Common myeloid progenitor, CD34-positive (primary cell): ENCODE data around the gene WBP4.
"Not testable (repeated sequence)": the region's sequence is repeated elsewhere in the genome, so short reads cannot be mapped to it uniquely, and the experiment has no call there.

Experiments used
- CTCF ChIA-PET: fragments of 350-600 bp; sonication (Branson Sonifier 250); formaldehyde crosslinking; loops from one replicate; lab custom pipeline; 2021; ENCODE audit warnings: antibody characterized with exemption; lab: Charles Lee
- POLR2A ChIA-PET: fragments of 350-600 bp; sonication (Branson Sonifier 250); formaldehyde crosslinking; loops from one replicate; lab custom pipeline; 2021; ENCODE audit warnings: antibody characterized with exemption; lab: Charles Lee
- DNase-seq, 3 donors: peaks; one replicate each; pipeline versions ENCODE4 v3.0.0 to v3.0.0-alpha.2; 2013
- H3K27ac ChIP-seq, 2 experiments: 1 replicate in 1 of 2; 2 replicates in 1 of 2; pipeline ENCODE4 v1.7.0; 2013; ENCODE audit warnings: inconsistent platforms in 2 of 2, low read length in 2 of 2, mild to moderate bottlenecking in 2 of 2, low read depth in 1 of 2, moderate library complexity in 1 of 2; ENCODE audit not compliant: severe bottlenecking in 2 of 2, insufficient read depth in 1 of 2, poor library complexity in 1 of 2
- H3K27me3 ChIP-seq, 5 experiments: replicated peaks in 2 of 5; 1 replicate in 3 of 5; 2 replicates in 2 of 5; pipeline versions ENCODE4 v1.6.1 to v1.7.0; 2013; ENCODE audit warnings: low read length in 4 of 5, mild to moderate bottlenecking in 2 of 5, moderate library complexity in 2 of 5, inconsistent platforms in 1 of 5; ENCODE audit not compliant: insufficient read depth in 5 of 5, control insufficient read depth in 4 of 5
- H3K36me3 ChIP-seq, 4 experiments: 1 replicate in 2 of 4; 2 replicates in 2 of 4; pipeline versions ENCODE4 v1.6.1 to v1.7.0; 2013; ENCODE audit warnings: low read length in 3 of 4, control low read depth in 1 of 4, mild to moderate bottlenecking in 1 of 4; ENCODE audit not compliant: control insufficient read depth in 4 of 4, insufficient read depth in 4 of 4
- H3K4me1 ChIP-seq, 4 experiments: 1 replicate in 3 of 4; 2 replicates in 1 of 4; pipeline versions ENCODE4 v1.6.1 to v1.7.1; 2013; ENCODE audit warnings: low read length in 3 of 4, mild to moderate bottlenecking in 3 of 4, control low read depth in 1 of 4, inconsistent platforms in 1 of 4, moderate library complexity in 1 of 4; ENCODE audit not compliant: control insufficient read depth in 4 of 4, insufficient read depth in 4 of 4; ENCODE audit errors: control extremely low read depth in 1 of 4
- H3K4me3 ChIP-seq, 7 experiments: 1 replicate in 4 of 7; 2 replicates in 3 of 7; pipeline versions ENCODE4 v1.5.1 to v1.7.0; 2013; ENCODE audit warnings: mild to moderate bottlenecking in 7 of 7, low read length in 6 of 7, moderate library complexity in 6 of 7, inconsistent platforms in 2 of 7, low read depth in 2 of 7, control low read depth in 1 of 7; ENCODE audit not compliant: insufficient read depth in 4 of 7, control insufficient read depth in 1 of 7; ENCODE audit errors: extremely low read depth in 1 of 7
- H3K9me3 ChIP-seq, 5 experiments: 1 replicate in 4 of 5; 2 replicates in 1 of 5; pipeline versions ENCODE4 v1.6.1 to v1.7.1; 2013; ENCODE audit warnings: low read length in 4 of 5, mild to moderate bottlenecking in 2 of 5, inconsistent platforms in 1 of 5, low read depth in 1 of 5, moderate library complexity in 1 of 5; ENCODE audit not compliant: control insufficient read depth in 4 of 5, insufficient read depth in 2 of 5; ENCODE audit errors: control extremely low read depth in 1 of 5
- WGBS: methylation state at CpG from one replicate; pipeline ENCODE4 v1.1.5; 2013; ENCODE audit not compliant: insufficient coverage; 5-methylcytosine and 5-hydroxymethylcytosine counted together

Gene WBP4

GRCh38 chr13:41074523-41074922 lies 13.2 kb downstream of the WBP4 start:
- CTCF ChIA-PET = interaction anchor here (0.6 to 3.1 kb wide), 16 partner anchors 9 to 1433 kb away, joined by 3 to 22 read pairs (median 5); partner anchors contain the start of gene WBP4
- no peak for DNase-seq
- 100% methylated on average over 3 of the region's 9 CpGs for WGBS

GRCh38 chr13:41075034-41075433 lies 13.7 kb downstream of the WBP4 start:
- no CpG with 5 or more reads among the region's 1 CpG for WGBS
- Histone ChIP-seq H3K4me3 (no peak overlapping the region), H3K9me3 (no peaks in the 10 kb centered on the region), H3K36me3 (peaks cover 23 to 70% (median 44%) of the 10 kb centered on the region in 4 experiments), H3K4me1 (no peaks in the 10 kb centered on the region), H3K27ac (no peak overlapping the region), H3K27me3 (no peaks in the 10 kb centered on the region)
- POLR2A ChIA-PET = no interaction called here
- DNase-seq = peak; percentile 54 to 80 (median 72)
- CTCF ChIA-PET = interaction anchor here (0.6 to 3.1 kb wide), 13 partner anchors 9 to 159 kb away, joined by 3 to 22 read pairs (median 5); partner anchors contain the start of gene WBP4

More at GRCh38 chr13:41074523-41074922, 13.2 kb downstream of the WBP4 start:
- H3K27ac ChIP-seq = no peak overlapping the region
- H3K4me3 ChIP-seq = no peak overlapping the region
- H3K27me3 ChIP-seq = no peaks in the 10 kb centered on the region
- peaks cover 20 to 72% (median 47%) of the 10 kb centered on the region in 4 experiments for H3K36me3 ChIP-seq
- no peaks in the 10 kb centered on the region for H3K9me3 ChIP-seq
- no peaks in the 10 kb centered on the region for H3K4me1 ChIP-seq
- POLR2A ChIA-PET = no interaction called here

GRCh38 chr13:41075485-41075884 lies 14.2 kb downstream of the WBP4 start:
- POLR2A ChIA-PET = no interaction called here
- H3K27ac ChIP-seq = no peak overlapping the region

DNA sequence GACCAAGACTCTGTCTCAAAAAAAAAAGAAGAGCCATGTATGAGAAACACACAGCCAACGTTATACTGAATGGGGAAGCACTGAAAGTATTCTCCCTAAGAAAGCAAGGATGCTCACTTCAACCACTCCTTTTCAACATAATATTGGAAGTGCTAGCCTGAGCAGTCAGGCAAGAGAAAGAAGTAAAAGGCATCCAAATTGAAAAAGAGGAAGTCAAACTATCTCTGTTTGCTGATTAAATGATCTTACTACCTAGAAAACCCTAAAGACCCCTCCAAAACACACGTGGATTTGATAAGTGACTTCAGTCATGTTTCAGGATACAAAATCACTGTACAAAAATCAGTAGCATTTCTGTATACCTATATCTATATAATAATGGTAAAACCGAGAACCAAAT lies 16.2 kb downstream of the WBP4 start:
- Histone ChIP-seq H3K4me3 (no peak overlapping the region), H3K27me3 (no peaks in the 10 kb centered on the region), H3K9me3 (no peaks in the 10 kb centered on the region), H3K27ac (no peak overlapping the region), H3K36me3 (peaks cover 19 to 56% (median 41%) of the 10 kb centered on the region in 4 experiments), H3K4me1 (no peaks in the 10 kb centered on the region)
- WGBS = no CpG with 5 or more reads among the region's 3 CpGs
- POLR2A ChIA-PET = no interaction called here
- no peak for DNase-seq
- CTCF ChIA-PET = interaction anchor here (1.0 kb wide), 1 partner anchor 145 kb away, joined by 3 read pairs; no protein-coding TSS in a partner anchor

More at GRCh38 chr13:41075485-41075884, 14.2 kb downstream of the WBP4 start:
- DNase-seq = no peak
- Histone ChIP-seq H3K36me3 (peaks cover 23 to 66% (median 41%) of the 10 kb centered on the region in 4 experiments), H3K4me3 (no peak overlapping the region), H3K9me3 (no peaks in the 10 kb centered on the region), H3K4me1 (no peaks in the 10 kb centered on the region), H3K27me3 (no peaks in the 10 kb centered on the region)
- CTCF ChIA-PET = no interaction called here
- WGBS = 92% methylated on average over 4 of the region's 7 CpGs

DNA sequence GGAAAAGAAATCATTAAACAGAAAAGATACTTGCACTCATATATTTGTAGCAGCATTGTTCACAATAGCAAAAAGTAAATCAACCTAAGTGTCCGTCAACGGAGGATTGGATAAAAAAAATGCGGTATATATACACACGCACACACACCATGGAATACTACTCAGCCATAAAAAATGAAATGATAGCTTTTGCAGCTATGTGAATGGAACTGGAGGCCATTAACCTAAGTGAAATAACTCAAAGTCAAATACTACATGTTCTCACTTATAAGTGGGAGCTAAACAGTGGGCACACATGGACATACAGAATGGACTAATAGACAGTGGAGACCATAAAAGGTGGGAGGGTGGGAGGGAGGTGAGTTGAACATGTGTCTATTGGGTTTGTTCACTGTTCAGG lies 18.4 kb downstream of the WBP4 start:
- ChIA-PET POLR2A (no interaction called here), CTCF (interaction anchor here (0.9 to 1.0 kb wide), 2 partner anchors 19 to 25 kb away, joined by 3 read pairs; no protein-coding TSS in a partner anchor)
- Histone ChIP-seq H3K27me3 (no peaks in the 10 kb centered on the region), H3K4me3 (no peak overlapping the region), H3K36me3 (peaks cover 23 to 52% (median 41%) of the 10 kb centered on the region in 4 experiments), H3K27ac (no peak overlapping the region), H3K4me1 (no peaks in the 10 kb centered on the region), H3K9me3 (no peaks in the 10 kb centered on the region)
- WGBS = no CpG with 5 or more reads among the region's 4 CpGs
- DNase-seq = no peak

- no peak overlapping the region for H3K4me3 ChIP-seq
- H3K36me3 ChIP-seq = peaks cover 5 to 27% (median 13%) of the 10 kb centered on the region in 4 experiments
- no peaks in the 10 kb centered on the region for H3K9me3 ChIP-seq
- H3K27me3 ChIP-seq = no peaks in the 10 kb centered on the region
- CTCF ChIA-PET = interaction anchor here (1.6 kb wide), 1 partner anchor 12 kb away, joined by 5 read pairs; no protein-coding TSS in a partner anchor
- POLR2A ChIA-PET = no interaction called here
- peaks cover 0 to 7% (median 1%) of the 10 kb centered on the region in 4 experiments for H3K4me1 ChIP-seq
- peak in 2 of 3 donors; percentile 58 to 69 for DNase-seq
- 67% methylated on average over 1 of the region's 2 CpGs for WGBS
- H3K27ac ChIP-seq = no peak overlapping the region
Observed at GRCh38 chr13:41085961-41086585, 24.8 kb downstream of the WBP4 start.

GRCh38 chr13:41095681-41096080 lies 34.4 kb downstream of the WBP4 start:
- CTCF ChIA-PET, H3K27ac ChIP-seq, DNase-seq, H3K4me1 ChIP-seq, H3K36me3 ChIP-seq, H3K9me3 ChIP-seq, H3K4me3 ChIP-seq, H3K27me3 ChIP-seq: not testable (repeated sequence)
- POLR2A ChIA-PET = interaction anchor here (0.6 kb wide), 1 partner anchor 307 kb away, joined by 3 read pairs; the partner anchor contains the start of gene SLC25A15
- no CpG with 5 or more reads among the region's 2 CpGs for WGBS
